GM23338 (cell line): ENCODE measurements around the gene UPF2. TPM values are rescaled to one million over a fixed set of nuclear protein-coding genes. Genes with fewer than 3 reads are reported as not detected.

Source experiments
- ATAC-seq: fragments of 200-7000 bp; cut with Tn5 transposase; 3 replicates; pipeline ENCODE4 v1.9.1; 2020
- DNase-seq: peaks from one replicate; pipeline ENCODE4 v3.0.0-alpha.2; 2015; ENCODE audit warnings: low spot score
- H2AFZ ChIP-seq: fragments of 200-600 bp; sonication (generic); 2 replicates; pipeline ENCODE4 v1.8.0; 2016; ENCODE audit warnings: antibody characterized with exemption, mild to moderate bottlenecking, moderate library complexity
- H3F3A ChIP-seq: fragments of 200-600 bp; sonication (generic); replicated peaks from 2 replicates; pipeline ENCODE4 v1.8.0; 2017; ENCODE audit warnings: antibody characterized with exemption, mixed run types, low read depth
- H3K27ac ChIP-seq: fragments of 200-600 bp; sonication (generic); 2 replicates; pipeline ENCODE4 v1.6.1; 2016; ENCODE audit warnings: low read depth
- H3K27me3 ChIP-seq: fragments of 200-600 bp; sonication (generic); 2 replicates; pipeline ENCODE4 v1.8.0; 2016; ENCODE audit warnings: mild to moderate bottlenecking, mixed run types, moderate library complexity; ENCODE audit not compliant: insufficient read depth
- H3K36me3 ChIP-seq: fragments of 200-600 bp; sonication (generic); 2 replicates; pipeline ENCODE4 v1.8.0; 2016; ENCODE audit warnings: mild to moderate bottlenecking; ENCODE audit not compliant: insufficient read depth
- H3K4me1 ChIP-seq: fragments of 200-600 bp; sonication (generic); 2 replicates; pipeline ENCODE4 v1.8.0; 2016; ENCODE audit warnings: mild to moderate bottlenecking, moderate library complexity; ENCODE audit not compliant: insufficient read depth
- H3K4me2 ChIP-seq: fragments of 200-600 bp; sonication (generic); 2 replicates; pipeline ENCODE4 v1.7.1; 2017; ENCODE audit warnings: mixed run types
- H3K4me3 ChIP-seq: fragments of 200-600 bp; sonication (generic); 2 replicates; pipeline ENCODE4 v1.6.1; 2016; ENCODE audit warnings: mixed run types
- H3K79me2 ChIP-seq: fragments of 200-600 bp; sonication (generic); replicated peaks from 2 replicates; pipeline ENCODE4 v1.8.0; 2017; ENCODE audit warnings: mild to moderate bottlenecking; ENCODE audit not compliant: insufficient read depth
- H3K9me2 ChIP-seq: fragments of 200-600 bp; sonication (generic); 2 replicates; pipeline ENCODE4 v1.8.0; 2017; ENCODE audit not compliant: insufficient read depth
- H4K20me1 ChIP-seq: fragments of 200-600 bp; sonication (generic); replicated peaks from 2 replicates; pipeline ENCODE4 v1.8.0; 2017; ENCODE audit warnings: mild to moderate bottlenecking; ENCODE audit not compliant: insufficient read depth
- H3K27ac Mint-ChIP-seq: 2 replicates; pipeline ENCODE4 v1.8.0; 2020; ENCODE audit warnings: inconsistent platforms, mild to moderate bottlenecking, moderate library complexity, mixed read lengths
- H3K27me3 Mint-ChIP-seq: 3 replicates; pipeline ENCODE4 v1.8.0; 2022; ENCODE audit warnings: low read depth, mild to moderate bottlenecking, moderate library complexity, mixed read lengths, inconsistent platforms; ENCODE audit not compliant: insufficient read depth, poor library complexity
- H3K36me3 Mint-ChIP-seq: 3 replicates; pipeline ENCODE4 v1.8.0; 2021; ENCODE audit warnings: low read depth, mild to moderate bottlenecking, inconsistent platforms, moderate library complexity, mixed read lengths
- H3K4me1 Mint-ChIP-seq: 3 replicates; pipeline ENCODE4 v1.8.0; 2020; ENCODE audit warnings: mild to moderate bottlenecking, inconsistent platforms, mixed read lengths
- H3K4me3 Mint-ChIP-seq: 3 replicates; pipeline ENCODE4 v1.8.0; 2021; ENCODE audit warnings: moderate library complexity, mild to moderate bottlenecking, inconsistent platforms, mixed read lengths
- H3K9me3 Mint-ChIP-seq: 3 replicates; pipeline ENCODE4 v1.8.0; 2020; ENCODE audit warnings: moderate library complexity, mild to moderate bottlenecking, inconsistent platforms, mixed read lengths
- EZH2 ChIP-seq: fragments of 200-600 bp; sonication (generic); IDR thresholded peaks from one replicate; pipeline ENCODE4 v1.8.0; 2017; ENCODE audit warnings: antibody characterized with exemption, mild to moderate bottlenecking, low read depth; ENCODE audit not compliant: unreplicated experiment
- EZH2phosphoT487 ChIP-seq: fragments of 200-600 bp; sonication (generic); IDR thresholded peaks from one replicate; pipeline ENCODE4 v1.8.1; 2018; ENCODE audit warnings: antibody characterized with exemption; ENCODE audit not compliant: unreplicated experiment
- JUNB ChIP-seq: IDR thresholded peaks from one replicate; pipeline ENCODE4 v1.6.1; 2016; ENCODE audit warnings: antibody characterized with exemption; ENCODE audit not compliant: unreplicated experiment
- POLR2AphosphoS5 ChIP-seq: IDR thresholded peaks from 2 replicates; pipeline ENCODE4 v1.6.1; 2016; ENCODE audit warnings: antibody characterized with exemption, low read depth
- STAT1 ChIP-seq: IDR thresholded peaks from one replicate; pipeline ENCODE4 v1.6.1; 2016; ENCODE audit warnings: antibody characterized with exemption; ENCODE audit not compliant: unreplicated experiment
- ZNF114 ChIP-seq: fragments of 250-450 bp; sonication (Bioruptor Pico); IDR thresholded peaks from 2 replicates; pipeline ENCODE4 v1.5.0; 2020; ENCODE audit warnings: mild to moderate bottlenecking, moderate library complexity
- polyA plus RNA-seq: library from polyadenylated mRNA; unstranded; fragments of >200 nt; fragmentation: Nextera tagmentation; extraction: Ambion mirVana; gene quantifications from 2 replicates; pipeline ENCODE4 v1.2.1, GENCODE V29; 2016
- total RNA-seq: library from RNA; depleted of rRNA; stranded (reverse); fragments of >200 nt; shearing (Covaris generic); gene quantifications from 2 replicates; pipeline ENCODE4 v1.2.3, GENCODE V29; 2014
- TF ChIP-seq, protein P1 (sequence below), 2 experiments: fragments of 200-600 bp in 1 of 2; sonication (generic) in 1 of 2; conservative IDR thresholded peaks; 2 replicates each; pipeline versions ENCODE4 v1.5.1 to v1.6.1; 2016 to 2017; ENCODE audit warnings: antibody characterized with exemption in 2 of 2, low read depth in 2 of 2, mild to moderate bottlenecking in 2 of 2, moderate library complexity in 1 of 2
- TF ChIP-seq, protein P2 (sequence below): IDR thresholded peaks from one replicate; pipeline ENCODE4 v1.6.1; 2018; ENCODE audit warnings: antibody characterized with exemption; ENCODE audit not compliant: unreplicated experiment
- TF ChIP-seq, protein P3 (sequence below): fragments of 250-450 bp; sonication (Bioruptor Pico); IDR thresholded peaks from 2 replicates; pipeline ENCODE4 v1.5.0; 2020; ENCODE audit warnings: mild to moderate bottlenecking, moderate library complexity
- TF ChIP-seq, protein P4 (sequence below): IDR thresholded peaks from 2 replicates; pipeline ENCODE4 v1.6.1; 2016; ENCODE audit warnings: antibody characterized with exemption

The UPF2 gene
- total and polyA plus RNA-seq, 2 experiments from 2014 or later, result 29.0 to 78.5 TPM

DNA sequence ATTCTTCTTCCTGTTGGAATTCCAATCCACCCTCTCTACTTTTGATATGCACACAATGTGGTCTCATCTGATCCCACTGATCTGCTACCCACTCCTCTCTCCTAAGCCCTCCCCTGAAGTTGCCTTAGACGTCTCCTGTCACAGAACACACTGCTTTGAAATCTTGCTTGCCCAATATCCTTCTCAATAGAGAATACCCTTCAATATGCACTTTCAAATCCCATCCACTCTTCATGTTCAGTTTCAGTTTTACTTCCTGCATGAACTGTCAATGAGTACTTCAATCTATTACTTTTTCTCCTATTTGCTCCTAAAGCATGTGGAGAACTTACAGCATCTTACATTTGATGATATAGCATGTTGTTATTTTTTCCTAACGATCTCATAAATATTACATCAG is 93.5 kb downstream of the UPF2 start (continued):
- TF ChIP-seq STAT1 (no peak), JUNB (no peak), POLR2AphosphoS5 (no peak), EZH2phosphoT487 (no peak)
- TF ChIP-seq, protein P1, sequence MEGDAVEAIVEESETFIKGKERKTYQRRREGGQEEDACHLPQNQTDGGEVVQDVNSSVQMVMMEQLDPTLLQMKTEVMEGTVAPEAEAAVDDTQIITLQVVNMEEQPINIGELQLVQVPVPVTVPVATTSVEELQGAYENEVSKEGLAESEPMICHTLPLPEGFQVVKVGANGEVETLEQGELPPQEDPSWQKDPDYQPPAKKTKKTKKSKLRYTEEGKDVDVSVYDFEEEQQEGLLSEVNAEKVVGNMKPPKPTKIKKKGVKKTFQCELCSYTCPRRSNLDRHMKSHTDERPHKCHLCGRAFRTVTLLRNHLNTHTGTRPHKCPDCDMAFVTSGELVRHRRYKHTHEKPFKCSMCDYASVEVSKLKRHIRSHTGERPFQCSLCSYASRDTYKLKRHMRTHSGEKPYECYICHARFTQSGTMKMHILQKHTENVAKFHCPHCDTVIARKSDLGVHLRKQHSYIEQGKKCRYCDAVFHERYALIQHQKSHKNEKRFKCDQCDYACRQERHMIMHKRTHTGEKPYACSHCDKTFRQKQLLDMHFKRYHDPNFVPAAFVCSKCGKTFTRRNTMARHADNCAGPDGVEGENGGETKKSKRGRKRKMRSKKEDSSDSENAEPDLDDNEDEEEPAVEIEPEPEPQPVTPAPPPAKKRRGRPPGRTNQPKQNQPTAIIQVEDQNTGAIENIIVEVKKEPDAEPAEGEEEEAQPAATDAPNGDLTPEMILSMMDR (conservative IDR thresholded peaks at IDR 0.05; ENCODE audit: low read depth in 2 of 2), result no peak

DNA sequence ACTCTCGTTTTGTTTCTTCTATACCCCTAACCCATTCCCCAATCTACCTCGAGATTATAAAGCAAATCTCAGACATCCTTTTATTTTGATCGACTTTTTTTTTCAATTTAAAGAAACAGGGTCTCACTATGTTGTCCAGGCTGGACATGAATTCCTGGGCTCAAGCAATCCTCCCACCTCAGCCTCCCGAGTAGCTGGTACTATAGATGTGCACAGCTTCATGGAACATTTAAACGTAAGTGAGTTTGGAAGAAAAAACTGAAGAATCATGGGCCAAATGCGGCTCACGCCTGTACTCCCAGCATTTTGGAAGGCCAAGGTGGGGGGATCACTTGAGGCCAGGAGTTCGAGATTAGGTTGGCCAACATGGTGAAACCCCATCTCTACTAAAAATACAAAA is 96.0 kb downstream of the UPF2 start:
- Mint-ChIP-seq H3K4me3 (no peak overlapping the region), H3K27me3 (peaks cover 1% of the 10 kb centered on the region), H3K9me3 (no peaks in the 10 kb centered on the region), H3K36me3 (peaks cover 32% of the 10 kb centered on the region; the same call in 2 of the 3 replicates), H3K27ac (no peak overlapping the region), H3K4me1 (peaks cover 7% of the 10 kb centered on the region; the same call in 2 of the 3 replicates)
- Histone ChIP-seq H3F3A (no peaks in the 10 kb centered on the region), H3K9me2 (no peaks in the 10 kb centered on the region), H3K36me3 (0 out of 2 replicates have a peak, but pooled peaks cover 5% of the 10 kb centered on the region), H4K20me1 (no peaks in the 10 kb centered on the region), H3K4me3 (no peak overlapping the region), H3K79me2 (no peaks in the 10 kb centered on the region), H3K4me2 (no peak overlapping the region), H3K4me1 (peaks cover 4% of the 10 kb centered on the region; the same call in 1 of the 2 replicates), H2AFZ (no peak overlapping the region), H3K27ac (no peak overlapping the region), H3K27me3 (no peaks in the 10 kb centered on the region)
- no peak for ATAC-seq
- DNase-seq, result no peak
- TF ChIP-seq EZH2 (no peak), ZNF114 (CRISPR knock-in tag) (no peak)
- TF ChIP-seq, protein P2, sequence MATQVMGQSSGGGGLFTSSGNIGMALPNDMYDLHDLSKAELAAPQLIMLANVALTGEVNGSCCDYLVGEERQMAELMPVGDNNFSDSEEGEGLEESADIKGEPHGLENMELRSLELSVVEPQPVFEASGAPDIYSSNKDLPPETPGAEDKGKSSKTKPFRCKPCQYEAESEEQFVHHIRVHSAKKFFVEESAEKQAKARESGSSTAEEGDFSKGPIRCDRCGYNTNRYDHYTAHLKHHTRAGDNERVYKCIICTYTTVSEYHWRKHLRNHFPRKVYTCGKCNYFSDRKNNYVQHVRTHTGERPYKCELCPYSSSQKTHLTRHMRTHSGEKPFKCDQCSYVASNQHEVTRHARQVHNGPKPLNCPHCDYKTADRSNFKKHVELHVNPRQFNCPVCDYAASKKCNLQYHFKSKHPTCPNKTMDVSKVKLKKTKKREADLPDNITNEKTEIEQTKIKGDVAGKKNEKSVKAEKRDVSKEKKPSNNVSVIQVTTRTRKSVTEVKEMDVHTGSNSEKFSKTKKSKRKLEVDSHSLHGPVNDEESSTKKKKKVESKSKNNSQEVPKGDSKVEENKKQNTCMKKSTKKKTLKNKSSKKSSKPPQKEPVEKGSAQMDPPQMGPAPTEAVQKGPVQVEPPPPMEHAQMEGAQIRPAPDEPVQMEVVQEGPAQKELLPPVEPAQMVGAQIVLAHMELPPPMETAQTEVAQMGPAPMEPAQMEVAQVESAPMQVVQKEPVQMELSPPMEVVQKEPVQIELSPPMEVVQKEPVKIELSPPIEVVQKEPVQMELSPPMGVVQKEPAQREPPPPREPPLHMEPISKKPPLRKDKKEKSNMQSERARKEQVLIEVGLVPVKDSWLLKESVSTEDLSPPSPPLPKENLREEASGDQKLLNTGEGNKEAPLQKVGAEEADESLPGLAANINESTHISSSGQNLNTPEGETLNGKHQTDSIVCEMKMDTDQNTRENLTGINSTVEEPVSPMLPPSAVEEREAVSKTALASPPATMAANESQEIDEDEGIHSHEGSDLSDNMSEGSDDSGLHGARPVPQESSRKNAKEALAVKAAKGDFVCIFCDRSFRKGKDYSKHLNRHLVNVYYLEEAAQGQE, result no peak
- TF ChIP-seq, protein P3, sequence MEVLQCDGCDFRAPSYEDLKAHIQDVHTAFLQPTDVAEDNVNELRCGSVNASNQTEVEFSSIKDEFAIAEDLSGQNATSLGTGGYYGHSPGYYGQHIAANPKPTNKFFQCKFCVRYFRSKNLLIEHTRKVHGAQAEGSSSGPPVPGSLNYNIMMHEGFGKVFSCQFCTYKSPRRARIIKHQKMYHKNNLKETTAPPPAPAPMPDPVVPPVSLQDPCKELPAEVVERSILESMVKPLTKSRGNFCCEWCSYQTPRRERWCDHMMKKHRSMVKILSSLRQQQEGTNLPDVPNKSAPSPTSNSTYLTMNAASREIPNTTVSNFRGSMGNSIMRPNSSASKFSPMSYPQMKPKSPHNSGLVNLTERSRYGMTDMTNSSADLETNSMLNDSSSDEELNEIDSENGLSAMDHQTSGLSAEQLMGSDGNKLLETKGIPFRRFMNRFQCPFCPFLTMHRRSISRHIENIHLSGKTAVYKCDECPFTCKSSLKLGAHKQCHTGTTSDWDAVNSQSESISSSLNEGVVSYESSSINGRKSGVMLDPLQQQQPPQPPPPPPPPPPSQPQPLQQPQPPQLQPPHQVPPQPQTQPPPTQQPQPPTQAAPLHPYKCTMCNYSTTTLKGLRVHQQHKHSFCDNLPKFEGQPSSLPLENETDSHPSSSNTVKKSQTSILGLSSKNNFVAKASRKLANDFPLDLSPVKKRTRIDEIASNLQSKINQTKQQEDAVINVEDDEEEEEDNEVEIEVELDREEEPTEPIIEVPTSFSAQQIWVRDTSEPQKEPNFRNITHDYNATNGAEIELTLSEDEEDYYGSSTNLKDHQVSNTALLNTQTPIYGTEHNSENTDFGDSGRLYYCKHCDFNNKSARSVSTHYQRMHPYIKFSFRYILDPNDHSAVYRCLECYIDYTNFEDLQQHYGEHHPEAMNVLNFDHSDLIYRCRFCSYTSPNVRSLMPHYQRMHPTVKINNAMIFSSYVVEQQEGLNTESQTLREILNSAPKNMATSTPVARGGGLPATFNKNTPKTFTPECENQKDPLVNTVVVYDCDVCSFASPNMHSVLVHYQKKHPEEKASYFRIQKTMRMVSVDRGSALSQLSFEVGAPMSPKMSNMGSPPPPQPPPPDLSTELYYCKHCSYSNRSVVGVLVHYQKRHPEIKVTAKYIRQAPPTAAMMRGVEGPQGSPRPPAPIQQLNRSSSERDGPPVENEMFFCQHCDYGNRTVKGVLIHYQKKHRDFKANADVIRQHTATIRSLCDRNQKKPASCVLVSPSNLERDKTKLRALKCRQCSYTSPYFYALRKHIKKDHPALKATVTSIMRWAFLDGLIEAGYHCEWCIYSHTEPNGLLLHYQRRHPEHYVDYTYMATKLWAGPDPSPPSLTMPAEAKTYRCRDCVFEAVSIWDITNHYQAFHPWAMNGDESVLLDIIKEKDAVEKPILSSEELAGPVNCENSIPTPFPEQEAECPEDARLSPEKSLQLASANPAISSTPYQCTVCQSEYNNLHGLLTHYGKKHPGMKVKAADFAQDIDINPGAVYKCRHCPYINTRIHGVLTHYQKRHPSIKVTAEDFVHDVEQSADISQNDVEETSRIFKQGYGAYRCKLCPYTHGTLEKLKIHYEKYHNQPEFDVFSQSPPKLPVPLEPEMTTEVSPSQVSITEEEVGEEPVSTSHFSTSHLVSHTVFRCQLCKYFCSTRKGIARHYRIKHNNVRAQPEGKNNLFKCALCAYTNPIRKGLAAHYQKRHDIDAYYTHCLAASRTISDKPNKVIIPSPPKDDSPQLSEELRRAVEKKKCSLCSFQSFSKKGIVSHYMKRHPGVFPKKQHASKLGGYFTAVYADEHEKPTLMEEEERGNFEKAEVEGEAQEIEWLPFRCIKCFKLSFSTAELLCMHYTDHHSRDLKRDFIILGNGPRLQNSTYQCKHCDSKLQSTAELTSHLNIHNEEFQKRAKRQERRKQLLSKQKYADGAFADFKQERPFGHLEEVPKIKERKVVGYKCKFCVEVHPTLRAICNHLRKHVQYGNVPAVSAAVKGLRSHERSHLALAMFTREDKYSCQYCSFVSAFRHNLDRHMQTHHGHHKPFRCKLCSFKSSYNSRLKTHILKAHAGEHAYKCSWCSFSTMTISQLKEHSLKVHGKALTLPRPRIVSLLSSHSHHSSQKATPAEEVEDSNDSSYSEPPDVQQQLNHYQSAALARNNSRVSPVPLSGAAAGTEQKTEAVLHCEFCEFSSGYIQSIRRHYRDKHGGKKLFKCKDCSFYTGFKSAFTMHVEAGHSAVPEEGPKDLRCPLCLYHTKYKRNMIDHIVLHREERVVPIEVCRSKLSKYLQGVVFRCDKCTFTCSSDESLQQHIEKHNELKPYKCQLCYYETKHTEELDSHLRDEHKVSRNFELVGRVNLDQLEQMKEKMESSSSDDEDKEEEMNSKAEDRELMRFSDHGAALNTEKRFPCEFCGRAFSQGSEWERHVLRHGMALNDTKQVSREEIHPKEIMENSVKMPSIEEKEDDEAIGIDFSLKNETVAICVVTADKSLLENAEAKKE, result no peak
- TF ChIP-seq, protein P4, sequence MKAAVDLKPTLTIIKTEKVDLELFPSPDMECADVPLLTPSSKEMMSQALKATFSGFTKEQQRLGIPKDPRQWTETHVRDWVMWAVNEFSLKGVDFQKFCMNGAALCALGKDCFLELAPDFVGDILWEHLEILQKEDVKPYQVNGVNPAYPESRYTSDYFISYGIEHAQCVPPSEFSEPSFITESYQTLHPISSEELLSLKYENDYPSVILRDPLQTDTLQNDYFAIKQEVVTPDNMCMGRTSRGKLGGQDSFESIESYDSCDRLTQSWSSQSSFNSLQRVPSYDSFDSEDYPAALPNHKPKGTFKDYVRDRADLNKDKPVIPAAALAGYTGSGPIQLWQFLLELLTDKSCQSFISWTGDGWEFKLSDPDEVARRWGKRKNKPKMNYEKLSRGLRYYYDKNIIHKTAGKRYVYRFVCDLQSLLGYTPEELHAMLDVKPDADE, result no peak
